KOPT-K1 (cell line): ENCODE results near the gene ANKRD13B.

Source experiments
- H3K27ac ChIP-seq: fragments of 200-600 bp; sonication (generic); 2 replicates; pipeline ENCODE4 v1.5.1; 2016; ENCODE audit warnings: antibody characterized with exemption, mild to moderate bottlenecking, low read depth, low read length; ENCODE audit not compliant: poor library complexity, severe bottlenecking
- H3K36me3 ChIP-seq: fragments of 200-600 bp; sonication (generic); 2 replicates; pipeline ENCODE4 v1.5.1; 2017; ENCODE audit warnings: antibody characterized with exemption, mild to moderate bottlenecking, low read length, moderate library complexity; ENCODE audit not compliant: insufficient read depth
- H3K9me3 ChIP-seq: fragments of 200-600 bp; sonication (generic); 2 replicates; pipeline ENCODE4 v1.5.1; 2017; ENCODE audit warnings: antibody characterized with exemption, low read length, mild to moderate bottlenecking; ENCODE audit not compliant: insufficient read depth, poor library complexity, severe bottlenecking

The ANKRD13B gene

DNA sequence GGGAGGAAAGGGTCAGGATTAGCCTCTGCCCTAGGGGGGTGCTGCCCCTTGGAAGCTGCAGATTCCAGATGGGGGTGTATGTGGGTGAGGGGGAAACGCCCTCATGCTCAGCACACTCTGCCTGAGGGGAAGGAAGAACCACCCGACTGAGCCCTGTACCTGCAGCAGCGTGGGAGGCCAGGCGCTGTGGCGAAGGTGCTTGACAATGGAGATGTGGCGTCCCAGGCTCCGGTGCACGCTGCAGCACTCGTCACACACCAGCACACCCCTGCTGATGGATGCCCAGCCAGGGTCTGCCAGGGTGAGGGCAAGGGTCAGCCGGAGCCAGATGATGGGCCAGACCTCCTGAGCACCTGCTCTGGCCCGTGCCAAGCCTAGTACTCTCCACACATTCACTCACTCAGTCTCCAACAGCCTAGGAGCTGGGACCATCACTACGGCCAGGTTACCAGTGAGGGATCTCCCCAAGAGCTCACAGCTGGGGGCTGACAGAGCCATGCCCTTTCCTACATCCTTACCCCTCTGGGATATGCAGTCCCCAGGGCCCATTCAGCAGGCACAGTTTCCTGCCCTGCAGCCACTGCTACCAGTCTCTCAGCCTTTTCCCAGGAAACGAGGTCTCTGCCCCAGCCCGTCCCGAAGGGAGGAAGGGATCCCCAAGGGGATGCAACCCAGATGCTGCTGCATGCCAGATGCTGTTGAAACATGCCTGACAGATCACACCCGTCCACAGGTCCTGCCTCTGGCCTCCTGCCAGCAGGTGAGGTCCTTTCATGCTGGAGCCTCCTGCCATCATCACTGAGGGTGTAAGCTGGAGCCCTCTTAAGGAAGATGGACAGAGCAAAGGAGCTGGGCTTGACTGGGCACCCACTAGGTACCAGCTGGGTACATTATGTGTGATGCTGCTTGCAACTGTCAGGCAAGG is 9.3 kb upstream of the ANKRD13B start:
- H3K27ac ChIP-seq: no peak overlapping the region
- H3K9me3 ChIP-seq: no peaks in the 10 kb centered on the region
- H3K36me3 ChIP-seq: peaks cover 53% of the 10 kb centered on the region

DNA sequence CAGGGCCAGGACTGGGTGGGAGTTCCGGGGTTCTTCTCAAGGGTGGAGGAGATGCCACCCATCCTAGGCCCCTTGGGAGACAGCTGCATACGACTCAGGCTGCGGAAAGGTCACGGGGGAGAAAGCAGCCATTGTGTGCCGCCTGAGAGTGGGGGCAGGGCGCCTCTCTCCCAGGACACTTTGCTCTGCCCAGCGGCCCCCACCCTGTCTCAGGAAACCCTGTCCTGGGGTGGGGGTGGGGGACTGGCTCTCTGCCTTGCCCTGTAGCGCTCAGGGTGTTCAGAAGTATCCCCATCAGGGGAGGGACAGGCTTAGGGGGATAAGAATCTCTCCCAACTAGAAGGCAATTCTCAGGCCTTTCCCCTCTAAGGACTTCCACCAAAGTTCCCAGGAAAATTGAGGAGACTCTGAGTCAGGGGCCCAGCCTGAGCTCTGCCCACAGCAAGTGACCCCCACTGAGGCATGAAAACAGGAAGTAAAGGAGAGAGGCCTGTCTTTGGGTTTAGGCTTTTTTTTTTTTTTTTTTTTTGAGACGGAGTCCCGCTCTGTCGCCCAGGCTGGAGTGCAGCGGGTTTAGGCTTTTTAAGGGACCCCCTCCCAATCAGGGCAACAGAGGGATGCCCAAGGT is 8.4 kb upstream of the ANKRD13B start:
- H3K27ac ChIP-seq: no peak overlapping the region
- no peaks in the 10 kb centered on the region for H3K9me3 ChIP-seq
- peaks cover 43% of the 10 kb centered on the region for H3K36me3 ChIP-seq

DNA sequence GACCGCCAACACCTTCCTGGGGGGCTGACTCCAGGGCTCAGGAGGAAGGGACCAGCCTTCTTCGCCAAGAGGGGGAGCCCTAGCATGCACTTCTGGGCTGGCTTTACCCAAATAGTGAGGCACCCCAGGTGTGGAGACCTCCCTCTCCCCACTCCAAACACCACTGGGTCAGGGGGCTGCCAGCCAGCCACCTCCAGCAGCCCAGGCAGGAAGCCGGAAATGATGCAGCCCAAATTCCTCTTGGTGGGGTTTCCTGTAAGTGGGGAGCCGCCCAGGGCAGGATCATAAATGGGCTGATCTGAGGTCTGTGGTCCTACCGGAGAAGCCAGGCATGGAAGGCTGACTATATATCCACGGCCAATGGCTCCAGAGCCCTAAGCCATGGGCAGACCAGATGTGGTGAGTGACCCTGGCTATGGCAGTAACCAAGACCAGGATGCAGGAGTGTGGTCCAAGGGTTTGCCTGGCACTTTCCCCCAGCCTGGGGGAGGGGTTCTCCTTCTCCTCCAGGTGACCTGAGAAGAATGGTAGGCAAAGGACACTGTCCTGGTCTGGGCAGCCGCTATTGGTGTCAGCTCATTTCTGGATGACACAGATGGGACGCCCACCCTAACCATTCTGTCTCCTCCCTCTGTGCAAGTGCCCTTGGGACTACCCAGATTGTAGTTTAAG is 7.7 kb upstream of the ANKRD13B start:
- H3K36me3 ChIP-seq: peaks cover 37% of the 10 kb centered on the region
- peak overlapping the region; percentile 0 for H3K27ac ChIP-seq
- H3K9me3 ChIP-seq: no peaks in the 10 kb centered on the region

- H3K27ac ChIP-seq: peak overlapping the region; percentile 26
- peaks cover 21% of the 10 kb centered on the region for H3K36me3 ChIP-seq
- no peaks in the 10 kb centered on the region for H3K9me3 ChIP-seq
Observed at GRCh38 chr17:29586676-29587469, 6.1 kb upstream of the ANKRD13B start.

- Histone ChIP-seq H3K27ac (peak overlapping the region; percentile 74), H3K9me3 (no peaks in the 10 kb centered on the region), H3K36me3 (peaks cover 14% of the 10 kb centered on the region)
Observed at GRCh38 chr17:29587591-29587990, 5.3 kb upstream of the ANKRD13B start.

DNA sequence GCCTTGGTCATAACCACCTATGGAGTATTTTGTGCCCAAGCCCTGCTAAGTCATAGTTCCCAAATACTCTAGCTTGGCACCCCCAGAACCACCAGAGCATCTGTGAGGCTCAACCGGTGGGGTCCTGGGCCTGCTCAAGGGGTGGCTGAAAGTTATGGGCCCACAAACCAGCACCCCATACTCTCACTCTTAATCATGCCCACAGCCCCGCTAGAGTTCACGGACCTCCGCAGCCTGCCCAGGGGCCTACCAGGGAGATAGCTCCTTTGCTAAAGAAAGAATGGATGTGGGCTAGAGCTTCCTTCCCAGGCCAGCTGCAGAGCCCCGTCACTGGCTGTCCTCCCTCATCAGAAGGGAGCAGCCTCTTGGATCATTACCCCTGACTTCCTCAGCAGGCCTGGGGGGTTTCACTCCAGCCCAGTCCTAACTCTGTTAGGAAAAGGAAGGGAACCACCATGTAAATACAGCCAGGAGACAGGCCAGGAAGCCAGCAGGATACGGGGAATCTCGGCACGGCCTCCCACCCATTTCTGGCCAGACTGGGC is 4.8 kb upstream of the ANKRD13B start:
- no peaks in the 10 kb centered on the region for H3K9me3 ChIP-seq
- H3K36me3 ChIP-seq: peaks cover 9% of the 10 kb centered on the region
- peak overlapping the region; percentile 74 for H3K27ac ChIP-seq

DNA sequence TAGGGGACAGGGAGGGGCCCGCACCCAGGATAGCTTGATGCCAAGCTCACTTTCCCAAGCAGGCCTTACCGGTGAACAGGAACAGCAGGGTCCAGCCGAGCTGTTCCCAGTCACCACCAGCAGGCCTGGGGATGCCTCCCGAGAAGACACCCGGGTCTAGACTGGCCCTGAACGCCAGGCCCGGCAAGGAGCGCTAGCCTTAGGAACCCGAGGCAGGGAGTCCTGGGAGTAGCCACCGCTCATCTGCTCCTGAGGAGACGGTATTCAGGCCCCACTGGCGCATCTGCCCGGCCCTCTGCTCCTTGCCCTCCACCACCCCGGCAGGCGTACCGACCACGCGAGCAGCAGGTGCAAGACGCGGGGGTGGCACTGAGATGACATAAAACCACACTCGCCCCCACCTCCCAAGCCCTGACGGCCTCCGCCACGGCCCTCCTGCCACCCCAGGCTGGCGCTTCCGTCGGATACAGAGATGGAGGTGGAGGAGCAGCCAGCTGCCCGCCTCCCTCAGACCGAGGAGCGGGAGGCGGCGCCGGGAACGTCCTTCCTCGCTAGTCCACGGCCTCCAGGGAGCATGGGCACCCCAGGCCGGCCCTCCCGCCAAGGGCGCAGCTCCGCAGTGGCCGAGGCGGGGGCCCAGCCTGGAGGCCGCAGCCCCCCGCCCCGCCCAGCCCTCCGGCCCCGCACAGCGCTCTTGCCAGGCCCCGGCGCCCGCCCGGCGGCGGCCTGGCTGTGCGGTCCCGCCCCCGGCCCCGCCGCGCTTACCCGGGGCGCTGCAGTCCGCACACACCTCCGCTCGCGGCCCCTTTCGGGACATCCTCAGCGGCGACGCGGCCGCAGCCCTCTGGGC is 4.1 kb upstream of the ANKRD13B start:
- H3K27ac ChIP-seq: peak overlapping the region; percentile 74
- H3K9me3 ChIP-seq: no peaks in the 10 kb centered on the region
- H3K36me3 ChIP-seq: 0 out of 2 replicates have a peak, but pooled peaks cover 2% of the 10 kb centered on the region

DNA sequence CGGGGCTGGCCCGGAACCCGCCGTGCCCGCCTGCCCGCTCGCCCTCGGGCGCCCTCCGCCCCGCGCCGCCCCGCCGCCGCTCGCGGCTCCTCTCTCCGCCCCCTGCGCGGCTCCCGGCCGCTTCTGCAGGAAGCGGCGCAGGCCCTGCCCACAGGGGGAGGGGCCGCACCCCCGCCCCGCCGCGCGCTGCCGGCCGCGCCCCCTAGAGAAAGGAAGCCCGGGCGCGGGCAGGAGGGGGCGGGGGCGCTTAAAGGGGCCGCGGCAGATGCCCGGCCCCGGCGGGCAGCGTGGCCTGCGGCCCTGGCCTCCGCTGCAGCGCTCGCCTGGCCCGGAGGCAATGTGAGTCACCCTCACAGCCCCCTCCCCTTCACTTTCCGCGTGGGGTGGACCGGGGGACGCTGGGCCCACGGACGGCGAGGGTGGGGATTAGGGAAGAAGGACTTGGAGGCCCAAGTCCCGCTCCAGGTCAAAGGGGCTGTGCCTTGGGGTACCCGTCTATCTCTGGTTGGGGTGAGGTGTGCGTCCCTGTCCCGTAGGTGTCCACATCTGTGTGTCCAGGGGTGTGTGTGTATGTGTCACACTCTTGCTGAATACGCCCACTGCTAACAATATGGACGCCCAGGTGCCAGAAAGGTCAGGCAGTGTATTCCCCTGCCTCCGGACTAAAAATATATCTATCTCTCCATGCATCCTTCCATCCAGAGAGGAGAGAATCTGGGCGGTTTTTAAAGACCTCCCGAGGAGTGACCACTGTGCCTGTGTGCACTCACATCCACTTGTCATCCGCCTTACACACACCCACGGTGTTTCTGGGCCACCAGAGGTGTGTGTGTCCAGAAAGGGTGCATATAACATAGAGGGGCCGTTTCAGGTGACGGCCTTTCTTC is 3.2 kb upstream of the ANKRD13B start, which contains the start of gene GIT1:
Gene GIT1 (minus strand): TSS at position 125 of the 887 bp plus-strand sequence. CDS start 270 bp downstream, outside the sequence.
- Histone ChIP-seq H3K27ac (peak within 1 kb of the TSS; percentile 93), H3K9me3 (no peaks in the 10 kb centered on the region), H3K36me3 (no peaks in the 10 kb centered on the region)

- H3K27ac ChIP-seq: peak overlapping the region; percentile 93
- H3K36me3 ChIP-seq: no peaks in the 10 kb centered on the region
- no peaks in the 10 kb centered on the region for H3K9me3 ChIP-seq
Observed at GRCh38 chr17:29590411-29591145, 2.4 kb upstream of the ANKRD13B start.

DNA sequence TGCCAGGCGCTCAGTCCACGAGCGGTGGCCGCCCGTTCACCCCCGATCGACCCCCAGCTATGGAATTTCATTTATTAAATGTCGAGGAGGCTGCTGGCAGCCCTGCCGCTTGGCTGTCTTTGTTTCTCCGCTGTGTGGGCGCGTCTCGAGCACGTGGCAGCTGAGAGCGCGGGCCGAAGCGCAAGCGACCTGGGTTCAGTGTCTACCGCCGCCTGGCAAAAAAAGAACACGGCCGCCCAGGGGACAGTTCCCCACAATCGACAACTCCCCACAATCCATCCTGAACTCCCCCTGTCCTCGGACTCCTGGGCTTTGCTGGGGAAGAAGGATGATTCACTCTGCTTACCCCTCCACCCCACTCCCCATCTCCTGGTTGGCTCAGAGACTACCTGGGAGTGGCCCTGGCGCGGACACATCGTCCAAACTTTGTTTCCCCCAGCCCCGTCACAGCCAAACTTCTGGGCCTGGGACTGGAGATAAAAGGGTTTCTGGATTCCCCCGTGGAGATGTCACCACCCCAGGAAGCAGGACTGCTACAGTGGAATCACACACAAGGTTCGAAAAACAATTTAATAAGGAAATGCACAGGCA is 1.7 kb upstream of the ANKRD13B start:
- H3K27ac ChIP-seq: peak overlapping the region; percentile 32
- no peaks in the 10 kb centered on the region for H3K36me3 ChIP-seq
- H3K9me3 ChIP-seq: no peaks in the 10 kb centered on the region

DNA sequence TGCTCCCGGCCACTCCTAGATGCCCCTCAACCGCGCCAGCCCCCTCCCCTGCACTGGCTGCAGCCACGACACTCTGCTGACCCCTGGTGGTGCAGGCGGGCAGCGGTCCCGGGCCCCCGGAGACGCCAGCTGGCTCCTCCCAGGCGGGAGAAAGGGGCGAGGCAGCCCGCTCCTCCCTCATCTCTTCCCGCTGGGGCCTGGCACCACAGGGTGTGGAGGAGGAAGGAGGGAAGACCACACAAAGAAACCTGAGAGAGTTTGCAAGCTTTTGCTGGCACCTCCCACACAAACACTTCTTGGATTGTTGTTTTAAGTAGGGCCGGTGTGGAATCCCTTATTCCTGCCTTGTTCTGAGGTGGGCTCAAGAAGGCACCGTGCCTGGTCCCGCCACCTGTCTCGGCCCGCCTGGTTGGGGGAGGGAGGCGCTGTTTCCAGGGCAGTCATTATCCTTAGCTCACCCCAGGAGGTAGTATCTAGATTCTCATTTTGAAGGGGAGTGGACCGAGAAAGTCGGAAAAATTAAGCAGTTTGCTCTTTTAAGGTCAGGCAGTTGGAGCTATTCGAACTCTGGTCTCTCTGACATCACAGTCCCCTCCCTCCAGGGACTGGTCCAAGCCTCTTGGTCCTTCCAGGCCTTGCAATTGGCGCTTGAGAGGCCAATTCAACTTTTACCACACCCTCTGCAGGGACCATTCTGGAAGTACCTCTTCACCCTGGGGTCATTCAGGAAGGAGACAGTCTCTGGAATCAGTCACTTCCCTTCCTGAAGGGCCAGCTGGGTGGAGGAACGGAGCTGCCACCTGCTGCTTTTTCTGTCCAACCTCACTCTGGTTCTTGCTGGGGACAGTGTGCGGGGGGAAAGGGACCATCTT is 959 bp upstream of the ANKRD13B start:
- Histone ChIP-seq H3K36me3 (no peaks in the 10 kb centered on the region), H3K9me3 (no peaks in the 10 kb centered on the region), H3K27ac (peak overlapping the region; percentile 32)
